GM10248 (cell line): Measurements from ENCODE around the gene STPG4.

Source experiments
- CTCF ChIA-PET: fragments of 300-600 bp; sonication (Branson Sonifier 250); formaldehyde crosslinking; extraction: SDS; loops from one replicate; lab custom pipeline; 2021; ENCODE audit warnings: antibody characterized with exemption; lab: Yijun Ruan, JAX
- POLR2A ChIA-PET: fragments of 350-650 bp; sonication (Branson Sonifier 250); formaldehyde crosslinking; extraction: SDS; loops from one replicate; lab custom pipeline; 2020; ENCODE audit warnings: antibody characterized with exemption; lab: Yijun Ruan, JAX
- DNase-seq: peaks from one replicate; pipeline ENCODE4 v3.0.0; 2012; ENCODE audit errors: extremely low spot score
- TF ChIP-seq, protein P1 (sequence below): IDR thresholded peaks from 2 replicates; pipeline ENCODE4 v1.5.1; 2012; ENCODE audit warnings: mild to moderate bottlenecking, low read depth; ENCODE audit errors: extremely low read depth, missing control alignments, control extremely low read depth

The STPG4 gene

DNA sequence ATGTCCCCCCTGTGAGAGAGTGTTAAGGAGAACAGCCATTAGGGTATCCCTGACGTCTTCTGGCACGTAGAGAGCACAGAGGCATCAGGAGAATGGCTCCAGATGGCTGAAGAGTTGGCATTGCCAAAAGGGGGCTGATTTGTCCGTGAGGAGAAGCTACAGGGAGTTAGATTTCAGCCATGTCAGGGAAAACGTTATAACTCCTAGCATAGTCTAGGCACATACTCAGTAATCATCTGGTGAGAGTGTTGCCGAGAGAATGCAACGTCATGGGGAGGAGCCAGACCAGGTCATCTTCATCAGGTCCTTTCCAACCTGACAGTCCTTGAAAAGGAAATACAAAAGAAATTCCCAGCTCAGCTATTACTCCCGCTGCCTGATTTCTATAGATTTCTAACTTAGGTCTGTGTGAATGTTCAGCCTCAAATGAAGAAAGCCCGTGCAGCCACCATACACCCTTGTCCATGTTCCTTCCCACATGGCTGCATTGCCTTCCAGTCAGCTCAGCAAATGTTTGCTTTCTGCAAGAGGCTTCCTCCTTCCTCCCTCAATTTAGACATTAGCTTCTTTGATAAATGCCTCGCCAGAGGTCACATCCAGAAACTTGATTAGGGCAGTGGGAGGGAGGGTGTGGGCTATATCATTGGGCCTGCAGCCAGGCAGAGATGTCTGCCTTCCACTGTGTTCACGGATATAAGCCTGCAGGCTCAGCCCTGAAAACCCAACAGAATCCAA lies 93.0 kb downstream of the STPG4 start:
- no peak for DNase-seq
- TF ChIP-seq, protein P1, sequence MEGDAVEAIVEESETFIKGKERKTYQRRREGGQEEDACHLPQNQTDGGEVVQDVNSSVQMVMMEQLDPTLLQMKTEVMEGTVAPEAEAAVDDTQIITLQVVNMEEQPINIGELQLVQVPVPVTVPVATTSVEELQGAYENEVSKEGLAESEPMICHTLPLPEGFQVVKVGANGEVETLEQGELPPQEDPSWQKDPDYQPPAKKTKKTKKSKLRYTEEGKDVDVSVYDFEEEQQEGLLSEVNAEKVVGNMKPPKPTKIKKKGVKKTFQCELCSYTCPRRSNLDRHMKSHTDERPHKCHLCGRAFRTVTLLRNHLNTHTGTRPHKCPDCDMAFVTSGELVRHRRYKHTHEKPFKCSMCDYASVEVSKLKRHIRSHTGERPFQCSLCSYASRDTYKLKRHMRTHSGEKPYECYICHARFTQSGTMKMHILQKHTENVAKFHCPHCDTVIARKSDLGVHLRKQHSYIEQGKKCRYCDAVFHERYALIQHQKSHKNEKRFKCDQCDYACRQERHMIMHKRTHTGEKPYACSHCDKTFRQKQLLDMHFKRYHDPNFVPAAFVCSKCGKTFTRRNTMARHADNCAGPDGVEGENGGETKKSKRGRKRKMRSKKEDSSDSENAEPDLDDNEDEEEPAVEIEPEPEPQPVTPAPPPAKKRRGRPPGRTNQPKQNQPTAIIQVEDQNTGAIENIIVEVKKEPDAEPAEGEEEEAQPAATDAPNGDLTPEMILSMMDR, result no peak
- ChIA-PET POLR2A (no interaction called here), CTCF (interaction anchor here (1.0 kb wide), 1 partner anchor 24 kb away, joined by 3 read pairs; no protein-coding TSS in a partner anchor)

DNA sequence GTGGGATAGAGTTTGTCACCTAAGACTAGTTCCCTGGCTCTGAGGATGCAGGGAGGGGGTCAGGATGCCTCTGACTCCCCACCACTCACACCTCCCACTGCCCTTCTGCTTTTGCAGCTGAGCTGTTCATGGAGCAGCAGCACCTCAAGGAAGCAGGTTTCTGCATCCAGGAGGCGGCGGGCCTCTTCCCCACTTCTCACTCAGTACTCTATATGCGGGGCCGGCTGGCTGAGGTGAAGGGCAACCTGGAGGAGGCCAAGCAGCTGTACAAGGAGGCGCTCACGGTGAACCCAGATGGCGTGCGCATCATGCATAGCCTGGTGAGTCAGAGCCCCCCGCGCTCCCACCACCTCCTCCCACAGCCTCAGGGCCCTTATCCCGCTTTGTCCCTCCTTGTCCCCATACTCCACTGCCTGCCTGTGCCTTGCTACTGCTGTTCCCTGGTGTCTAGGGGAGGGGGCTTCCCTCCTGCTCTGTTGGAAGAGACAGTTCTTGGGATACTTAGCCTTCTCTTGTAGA lies 94.4 kb downstream of the STPG4 start:
- CTCF ChIA-PET, result no interaction called here

DNA sequence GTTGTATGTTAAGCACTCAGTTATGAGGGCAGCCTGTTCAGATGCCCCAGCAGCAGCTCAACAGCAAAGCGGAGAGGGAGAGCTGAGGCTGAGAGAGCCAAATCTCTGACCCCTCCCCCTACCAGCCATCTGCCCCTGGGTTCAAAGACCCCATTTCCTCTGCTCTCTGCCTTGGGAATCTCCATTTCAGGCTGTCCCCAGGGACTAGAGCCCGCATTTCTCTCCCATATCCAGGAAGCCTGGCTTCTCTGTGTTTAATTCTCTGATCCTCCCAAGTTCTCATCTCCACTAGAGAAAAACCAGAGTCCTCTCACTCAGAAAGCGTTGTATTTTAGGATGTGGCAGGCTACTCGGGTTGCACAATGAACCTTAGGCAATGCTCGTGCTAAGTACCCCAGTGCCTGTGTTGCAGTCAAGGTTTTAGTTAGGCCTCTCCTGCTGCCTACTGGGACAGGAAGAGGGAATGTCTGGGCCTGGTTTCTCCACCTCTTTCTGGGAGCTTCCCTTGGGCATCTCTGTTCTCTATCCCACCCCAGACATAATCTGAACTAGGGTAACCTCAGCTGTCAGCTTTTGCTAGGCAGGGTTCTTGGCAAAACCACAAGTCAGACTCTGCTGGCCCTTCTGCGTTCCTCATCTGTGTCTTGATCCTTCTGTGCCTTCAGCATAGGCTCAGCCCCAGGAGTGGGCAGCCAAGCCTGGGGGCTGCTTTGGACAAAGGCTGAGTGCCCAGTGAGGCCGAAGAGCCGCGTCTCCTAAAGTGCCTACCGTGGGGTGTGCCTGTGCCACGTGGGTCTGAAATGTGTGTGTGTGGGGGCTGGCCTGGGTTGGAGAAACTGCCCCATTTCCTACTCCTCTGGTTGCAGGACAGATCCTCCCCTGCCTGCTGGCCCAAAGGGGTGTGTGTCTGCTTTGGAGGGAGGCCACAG lies 96.8 kb downstream of the STPG4 start:
- no peak for DNase-seq
- CTCF ChIA-PET, result interaction anchor here (1.3 kb wide), 1 partner anchor 14 kb away, joined by 3 read pairs; no protein-coding TSS in a partner anchor
- POLR2A ChIA-PET, result interaction anchor here (0.8 kb wide), 1 partner anchor 20 kb away, joined by 4 read pairs; no protein-coding TSS in a partner anchor
- TF ChIP-seq, protein P1, result no peak

More for the DNA sequence above, 94.4 kb downstream of the STPG4 start:
- TF ChIP-seq, protein P1, result no peak
- POLR2A ChIA-PET, result no interaction called here
- no peak for DNase-seq

DNA sequence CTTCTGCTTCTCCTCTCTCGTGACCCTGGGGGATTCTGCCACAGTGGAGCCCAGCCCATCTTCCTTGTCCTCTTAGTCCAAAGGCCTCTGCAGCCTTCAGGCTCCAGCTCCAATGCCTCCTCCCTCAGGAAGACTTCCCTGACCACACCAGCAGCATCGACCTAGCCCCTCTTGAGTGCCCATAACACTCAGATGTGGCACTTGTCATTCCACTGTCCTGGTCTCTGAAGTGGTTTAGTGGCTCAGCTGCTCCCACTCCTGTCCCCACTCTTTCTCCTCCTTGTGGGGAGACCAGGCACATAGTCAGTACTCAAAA lies 97.5 kb downstream of the STPG4 start:
- POLR2A ChIA-PET, result interaction anchor here (0.8 kb wide), 1 partner anchor 19 kb away, joined by 4 read pairs; no protein-coding TSS in a partner anchor
- DNase-seq, result no peak
- TF ChIP-seq, protein P1, result no peak
- CTCF ChIA-PET, result interaction anchor here (1.3 kb wide), 1 partner anchor 13 kb away, joined by 3 read pairs; no protein-coding TSS in a partner anchor

DNA sequence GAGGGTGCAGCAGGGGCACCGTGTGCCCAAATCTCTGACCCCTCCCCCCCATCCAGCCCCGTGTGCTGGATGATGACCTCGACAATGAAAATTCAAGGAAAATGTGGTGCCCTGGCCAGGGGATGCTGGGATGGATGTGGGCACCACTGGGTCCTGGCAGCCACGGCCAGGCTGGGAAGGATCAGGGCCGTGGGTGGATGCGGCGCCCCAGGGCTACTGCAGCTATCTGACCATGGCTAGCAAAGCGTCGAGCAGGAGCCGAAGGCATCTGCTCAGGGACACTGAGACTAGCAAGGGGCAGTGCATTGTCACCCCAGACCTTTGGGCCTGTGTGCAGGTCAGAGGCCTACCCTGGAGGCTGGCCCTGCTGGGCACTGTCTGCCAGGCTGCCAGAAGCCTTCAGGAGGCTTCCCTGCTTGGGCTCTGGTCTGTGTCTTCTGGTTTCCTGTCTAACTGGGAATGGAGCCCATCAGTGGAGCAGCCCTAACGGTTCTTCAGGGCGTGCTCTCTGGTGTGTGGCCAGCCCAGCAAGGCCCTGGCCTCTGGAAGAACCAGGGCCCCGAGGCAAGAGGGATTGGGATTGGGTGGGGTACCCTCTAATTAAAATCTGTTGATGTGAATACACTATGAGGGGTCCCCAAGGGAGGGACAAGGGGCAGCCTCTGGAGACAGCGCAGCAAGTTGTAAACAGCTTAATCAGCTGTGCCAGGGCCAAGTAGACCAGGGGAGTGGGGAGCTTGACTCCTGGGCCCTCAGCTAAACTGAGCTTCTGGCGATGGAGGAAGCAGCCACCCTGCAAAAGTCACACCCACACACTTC lies 98.0 kb downstream of the STPG4 start:
- TF ChIP-seq, protein P1, result no peak
- ChIA-PET CTCF (interaction anchor here (1.3 kb wide), 1 partner anchor 13 kb away, joined by 3 read pairs; no protein-coding TSS in a partner anchor), POLR2A (interaction anchor here (0.8 kb wide), 1 partner anchor 19 kb away, joined by 4 read pairs; no protein-coding TSS in a partner anchor)
- DNase-seq, result peak; percentile 68
